ENCODE results near the gene PHIP. TPM values are rescaled to one million over a fixed set of nuclear protein-coding genes. Genes with fewer than 3 reads are reported as not detected.
A peak's percentile ranks its signal among the peaks of the same experiment; 100 is the strongest.

PHIP gene
- polyA plus RNA-seq, 10 donors: 20.2 to 34.3 (median 28.0) TPM

DNA sequence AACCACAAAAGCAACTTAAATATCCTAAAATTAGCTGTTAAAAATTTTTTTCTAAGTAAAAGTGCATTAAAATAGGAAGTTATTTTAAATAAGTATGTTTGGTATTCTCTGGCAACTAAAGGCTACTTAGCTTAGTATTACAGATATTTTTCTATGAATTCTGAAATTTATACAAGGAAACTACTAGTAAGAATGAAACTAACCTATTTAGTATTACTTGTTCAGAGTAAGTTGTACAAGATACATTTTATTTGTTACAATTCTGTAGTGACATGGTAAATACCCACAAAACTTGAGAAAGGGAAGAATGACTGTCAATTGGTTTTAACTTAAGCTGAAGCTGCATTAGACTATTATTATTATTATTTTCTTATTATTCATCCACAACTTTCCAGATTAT is 6.5 kb downstream of the PHIP start:
- no peak for DNase-seq

DNA sequence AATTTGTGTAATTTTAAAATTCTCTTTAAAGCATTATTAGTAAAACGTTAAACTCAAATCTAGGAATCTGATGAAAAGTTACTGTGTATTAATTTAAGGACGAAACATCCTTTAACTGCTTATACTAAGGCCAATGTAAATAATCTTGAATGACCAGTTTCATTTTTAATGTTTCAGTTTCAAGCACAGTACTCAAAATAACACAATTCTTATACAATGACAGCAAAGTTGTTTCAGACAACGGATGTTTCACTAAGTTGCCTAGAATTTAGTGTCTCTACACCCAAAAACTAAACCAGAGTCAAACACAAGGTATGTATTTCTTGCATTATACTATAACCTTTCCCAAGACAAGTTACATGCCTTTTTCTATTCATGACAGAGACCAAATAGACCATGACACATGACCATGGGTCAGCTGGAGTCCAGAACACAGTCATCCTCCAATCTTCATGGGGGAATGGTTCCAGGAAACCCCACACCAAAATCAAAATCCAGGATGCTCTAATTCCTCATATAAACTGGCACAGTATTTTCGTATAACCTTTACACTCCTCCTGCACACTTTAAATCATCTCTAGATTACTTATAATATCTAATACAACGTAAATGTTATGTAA is 7.7 kb downstream of the PHIP start:
- DNase-seq: peak in 1 of 3 donors; percentile 7

DNA sequence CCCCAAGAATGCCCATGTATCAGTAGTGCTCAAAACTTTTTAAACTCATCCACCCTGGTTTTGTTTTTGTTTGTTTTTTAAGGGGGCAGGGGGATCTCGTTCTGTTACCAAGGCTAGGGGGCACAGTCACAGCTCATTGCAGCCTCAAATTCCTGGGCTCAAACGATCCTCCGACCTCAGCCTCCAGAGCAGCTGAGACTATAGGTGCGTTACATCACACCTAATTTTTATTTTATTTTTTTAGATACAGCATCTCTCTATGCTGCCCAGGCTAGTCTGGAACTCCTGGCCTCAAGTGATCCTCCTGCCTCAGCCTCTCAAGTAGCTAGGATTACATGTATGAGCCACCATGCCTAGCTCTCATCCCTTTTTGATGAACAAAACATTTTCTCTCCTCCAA is 11.2 kb downstream of the PHIP start:
- DNase-seq: no peak

DNA sequence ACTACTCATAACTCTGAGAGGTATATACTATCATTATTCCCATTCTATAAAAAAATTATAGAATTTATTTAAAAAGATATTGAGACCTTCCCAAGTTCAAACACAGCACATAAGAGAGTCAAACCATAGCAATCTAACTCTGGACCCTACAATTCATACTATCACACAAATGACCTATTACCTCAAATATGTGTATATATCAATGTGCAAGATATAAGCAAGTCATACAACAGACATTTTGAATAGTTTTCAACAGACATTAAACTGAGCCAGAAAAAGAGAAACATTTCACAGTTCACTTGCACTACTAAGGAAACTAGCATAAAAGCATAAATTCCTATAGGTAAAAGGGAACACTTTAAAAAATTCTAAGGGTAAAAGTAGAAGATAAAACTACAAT is 11.7 kb downstream of the PHIP start:
- no peak for DNase-seq

DNA sequence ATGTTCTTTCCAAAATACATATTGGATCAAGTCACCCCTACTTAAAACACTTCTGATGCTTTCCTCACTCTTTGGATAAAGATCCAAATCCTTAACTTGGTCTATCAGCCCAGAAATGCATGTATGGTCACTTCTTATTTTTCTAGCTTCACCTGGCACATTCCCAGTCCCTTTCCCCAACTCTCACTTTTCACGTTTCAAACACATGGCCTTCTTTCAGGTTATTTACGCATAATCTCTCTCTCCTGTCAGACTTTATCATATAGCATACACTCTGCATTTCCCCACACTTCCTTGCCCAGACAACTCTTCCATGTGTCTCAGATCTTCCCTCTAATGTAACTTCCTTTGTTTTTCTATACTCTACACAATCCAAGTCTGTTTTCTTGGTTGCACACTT is 12.8 kb downstream of the PHIP start:
- peak in 1 of 3 donors; percentile 6 for DNase-seq

DNA sequence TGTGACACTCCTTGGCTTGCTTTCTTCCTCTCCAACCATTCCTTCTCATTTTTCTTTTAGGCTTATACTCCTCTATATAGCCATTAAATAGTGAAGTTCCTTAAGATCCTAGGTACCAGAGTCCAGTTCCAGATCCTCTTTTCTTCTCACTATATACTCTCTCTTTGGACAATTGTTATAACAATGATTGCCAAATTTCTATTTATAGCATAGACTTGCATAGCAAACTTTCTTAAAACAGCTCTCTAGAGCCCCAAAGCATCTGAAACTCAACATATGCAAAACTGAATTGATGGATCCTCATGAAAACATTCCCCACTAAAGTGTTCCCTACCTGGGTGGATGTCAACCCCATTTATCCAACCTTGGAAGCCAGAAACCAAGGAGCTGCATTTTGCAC is 13.4 kb downstream of the PHIP start:
- DNase-seq: peak in 1 of 3 donors; percentile 35

DNA sequence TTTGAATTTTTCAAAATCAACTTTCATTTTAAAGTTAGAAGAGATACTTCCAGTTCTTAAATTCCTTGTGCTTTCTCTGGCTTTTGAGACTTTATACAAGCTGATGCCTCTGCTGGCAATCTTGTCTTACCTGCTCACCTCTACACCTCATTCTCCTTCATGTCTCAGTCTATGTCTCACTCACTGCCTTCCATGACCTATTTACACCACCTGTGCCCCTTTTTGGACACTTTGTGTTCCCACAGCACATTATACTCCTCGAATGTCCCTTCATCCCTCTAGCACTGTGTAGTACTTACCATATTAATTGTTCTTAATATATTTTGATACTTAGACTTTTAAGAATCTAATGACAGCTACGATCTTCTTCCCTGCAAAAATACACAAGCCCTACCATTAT is 15.3 kb downstream of the PHIP start:
- DNase-seq: no peak

DNA sequence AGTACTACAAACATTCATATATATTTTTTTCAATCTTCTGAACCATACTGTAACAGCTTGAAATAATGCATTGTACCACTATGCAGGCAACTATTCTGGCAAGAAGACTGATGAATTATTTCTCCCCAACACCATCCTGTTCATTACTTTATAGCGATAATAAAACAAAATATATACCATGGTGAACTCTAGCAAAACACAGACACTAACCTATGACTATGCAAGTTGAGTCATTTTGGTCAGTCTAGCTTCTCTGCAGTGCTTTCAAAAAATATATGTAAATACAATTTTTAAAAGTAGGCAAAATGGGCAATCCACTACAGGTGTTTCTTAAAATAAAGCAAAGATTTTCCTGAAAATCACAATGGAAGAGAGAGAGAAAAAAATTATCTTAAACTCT is 20.3 kb downstream of the PHIP start:
- no peak for DNase-seq

DNA sequence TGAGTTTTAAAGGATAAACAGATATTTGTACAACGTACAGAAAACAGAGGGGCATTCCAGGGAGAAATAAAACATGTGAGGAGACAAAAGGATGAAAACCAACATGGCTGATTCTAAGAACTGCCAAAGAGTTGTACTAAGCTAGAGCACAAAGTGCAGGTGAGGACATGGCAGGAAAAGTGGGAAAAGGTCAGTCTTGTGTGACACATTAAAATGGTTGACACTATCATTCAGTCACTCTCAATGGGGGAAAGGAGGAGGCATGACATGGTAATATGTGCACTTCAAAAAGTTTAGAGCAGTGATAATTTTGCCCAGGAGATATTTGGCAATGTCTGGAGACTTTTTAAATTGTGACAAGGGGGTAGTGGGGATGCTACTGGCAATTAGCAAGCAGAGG is 21.8 kb downstream of the PHIP start:
- no peak for DNase-seq

DNA sequence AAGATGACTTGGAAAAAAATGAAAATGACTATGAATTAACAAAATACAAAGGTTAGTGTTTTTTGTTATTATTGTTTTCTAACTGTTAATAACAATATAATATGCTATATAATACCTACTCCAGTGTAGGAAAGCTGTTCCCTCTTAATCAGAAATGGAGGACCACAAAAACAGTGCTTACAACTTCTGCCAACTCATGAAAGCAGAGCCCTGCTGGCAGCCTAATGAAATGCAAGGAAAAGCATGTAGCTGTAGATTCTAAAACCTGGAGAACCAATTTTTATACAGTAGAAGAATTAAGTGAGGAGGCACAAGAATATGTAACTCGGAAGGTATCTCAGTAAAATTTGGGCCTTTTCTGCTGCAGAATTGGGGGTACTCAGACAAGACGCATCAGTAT is 29.4 kb downstream of the PHIP start:
- DNase-seq: no peak

DNA sequence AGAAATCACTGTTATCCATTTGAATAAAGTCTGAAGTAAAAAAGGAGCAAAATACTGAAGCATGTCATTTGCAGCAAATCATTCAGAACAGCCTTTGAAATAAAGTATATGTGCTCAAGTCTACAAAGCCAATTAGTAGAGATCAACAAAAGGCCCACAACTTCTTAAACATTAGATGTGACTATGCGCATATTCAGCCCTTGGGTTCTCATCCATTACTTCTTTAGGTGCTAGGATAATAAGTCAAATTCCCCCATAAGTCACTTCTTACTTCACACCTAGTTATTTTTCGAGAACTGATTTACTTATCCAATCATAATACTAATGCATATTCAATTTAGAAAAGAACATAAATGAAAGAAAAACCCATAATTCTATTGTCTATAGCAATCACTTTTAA is 31.0 kb downstream of the PHIP start:
- no peak for DNase-seq

DNA sequence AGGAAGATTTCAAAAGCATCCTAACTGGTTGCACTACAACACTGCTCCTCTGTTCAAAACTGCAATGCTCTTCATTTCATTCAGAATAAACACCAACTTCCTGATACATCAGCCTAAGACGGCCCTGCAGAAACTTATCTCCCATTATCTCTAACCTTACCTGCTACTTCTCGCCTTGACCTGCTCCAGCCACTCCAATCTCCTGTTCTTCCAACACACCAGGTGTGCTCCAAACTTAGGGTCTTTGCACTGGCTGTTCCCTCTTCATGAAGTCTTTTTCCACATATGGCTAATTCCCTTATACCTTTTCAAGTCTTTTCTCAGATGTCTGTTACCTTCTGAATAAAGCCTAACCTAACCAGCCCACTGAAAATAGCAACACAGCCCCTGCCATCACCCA is 32.1 kb downstream of the PHIP start:
- DNase-seq: no peak

DNA sequence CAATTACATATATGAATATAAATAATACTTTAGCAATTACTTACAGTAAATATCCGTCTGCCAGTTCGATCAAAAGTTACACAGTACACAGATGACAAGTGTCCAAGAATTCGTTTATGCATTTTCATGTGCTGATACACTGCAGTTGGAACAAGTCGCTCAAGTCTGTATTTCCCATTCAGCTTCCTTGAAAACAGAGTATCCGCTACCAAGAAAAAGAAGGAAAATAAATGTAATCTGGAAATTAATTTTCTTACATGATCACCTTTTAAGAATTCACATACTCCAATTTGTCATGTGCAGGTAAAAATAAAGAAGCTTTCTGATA is 35.3 kb downstream of the PHIP start:
- DNase-seq: no peak

DNA sequence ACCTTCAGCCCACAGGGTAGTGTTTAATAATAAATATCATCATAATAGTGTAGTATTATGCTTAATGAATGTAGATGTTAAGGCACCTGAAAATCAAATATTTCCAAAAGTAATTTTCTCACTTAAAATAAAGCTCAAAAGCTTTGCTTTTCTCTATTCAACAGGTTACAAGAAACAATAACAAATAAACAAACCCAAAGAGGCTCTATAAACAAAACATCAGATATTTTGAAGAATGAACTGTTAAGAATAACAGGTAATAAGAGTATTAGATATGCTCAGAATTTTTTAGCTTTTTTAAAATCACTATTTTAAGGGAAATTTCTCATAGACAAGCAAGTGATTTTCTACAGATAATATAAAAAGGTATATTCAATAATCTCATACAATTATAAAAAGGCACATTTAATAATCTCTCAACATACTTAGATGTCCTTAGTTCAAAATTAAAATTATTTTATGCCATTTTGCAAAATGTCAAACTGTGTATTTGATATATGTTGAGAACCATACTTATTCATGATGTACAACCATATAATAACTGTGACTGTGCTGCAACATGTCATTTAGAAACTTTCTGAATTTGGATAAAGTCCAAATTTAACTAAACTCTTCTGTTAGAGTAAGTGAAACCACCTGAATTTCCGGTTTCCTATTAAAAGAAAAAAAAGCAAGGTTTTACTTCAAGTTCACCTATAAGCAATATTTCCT is 35.8 kb downstream of the PHIP start:
- DNase-seq: no peak

DNA sequence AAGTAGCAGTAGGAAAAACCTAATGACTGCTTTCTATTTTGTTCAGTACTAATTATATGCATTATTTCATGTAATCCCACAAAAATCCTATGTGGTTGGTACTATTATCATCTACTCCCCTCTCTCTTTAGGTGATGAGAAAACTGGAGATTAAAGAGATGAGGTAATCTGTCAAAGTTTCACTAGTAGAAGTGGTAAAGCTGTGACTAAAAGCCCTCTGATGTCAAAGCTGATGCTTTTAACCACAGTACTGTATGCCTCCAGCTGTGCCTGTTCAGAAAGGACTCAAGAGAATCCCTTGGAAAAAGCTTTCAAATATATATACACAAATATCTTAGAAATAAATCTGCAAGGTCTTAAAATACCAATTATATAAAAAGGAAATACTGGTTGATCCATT is 38.0 kb downstream of the PHIP start:
- no peak for DNase-seq

DNA sequence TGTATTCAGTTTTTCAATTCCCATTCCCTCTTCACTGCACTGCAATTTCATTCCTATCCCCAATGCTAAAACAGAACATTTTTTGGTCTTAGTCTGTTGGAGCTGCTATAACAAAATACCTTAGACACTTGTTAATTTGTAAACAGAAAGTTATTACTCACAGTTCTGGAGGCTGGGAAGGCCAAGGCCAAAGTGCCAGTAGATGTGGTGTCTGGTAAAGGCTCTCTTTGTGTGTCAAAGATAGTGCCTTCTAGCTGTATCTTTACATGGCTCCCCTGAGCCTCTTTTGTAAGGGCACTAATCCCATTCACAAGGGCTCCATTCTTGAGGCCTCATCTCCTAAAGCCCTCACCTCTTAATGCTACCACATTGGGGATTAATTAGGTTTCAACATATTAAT is 40.0 kb downstream of the PHIP start:
- no peak for DNase-seq

DNA sequence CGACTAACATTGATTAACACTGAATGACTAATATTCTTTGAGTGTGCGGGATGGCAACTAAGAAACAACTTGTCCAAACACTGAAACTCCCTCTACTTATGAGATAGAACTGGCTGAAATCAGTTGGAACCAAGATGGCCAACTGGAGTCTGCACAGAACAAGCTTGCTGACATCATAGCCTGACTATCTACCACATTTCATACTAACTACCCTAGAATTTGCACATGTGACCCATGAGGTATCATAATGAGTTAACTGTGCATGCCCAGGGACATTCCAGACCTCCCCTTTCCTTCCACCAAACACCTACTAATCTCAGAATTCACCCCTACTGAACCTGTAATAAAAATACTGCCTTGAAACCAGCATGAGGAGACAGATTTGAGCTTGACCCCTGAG is 43.2 kb downstream of the PHIP start:
- no peak for DNase-seq

DNA sequence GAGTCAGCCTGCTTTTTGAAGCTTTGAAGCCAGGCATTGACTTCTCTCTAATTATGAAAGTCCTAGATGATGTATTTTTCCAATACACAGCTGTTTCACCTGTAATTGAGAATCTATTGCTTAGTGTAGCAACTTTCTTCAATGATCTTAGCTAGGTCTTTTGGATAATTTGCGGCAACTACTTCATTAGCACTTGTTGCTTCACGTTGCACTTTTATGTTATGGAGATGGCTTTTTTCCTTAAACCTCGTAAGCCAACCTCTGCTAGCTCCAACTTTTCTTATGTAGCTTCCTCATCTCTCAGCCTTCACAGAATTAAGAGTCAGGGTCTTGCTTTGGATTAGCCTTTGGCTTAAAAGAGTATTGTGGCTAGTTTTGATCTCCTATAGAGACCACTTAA is 44.8 kb downstream of the PHIP start:
- DNase-seq: no peak

DNA sequence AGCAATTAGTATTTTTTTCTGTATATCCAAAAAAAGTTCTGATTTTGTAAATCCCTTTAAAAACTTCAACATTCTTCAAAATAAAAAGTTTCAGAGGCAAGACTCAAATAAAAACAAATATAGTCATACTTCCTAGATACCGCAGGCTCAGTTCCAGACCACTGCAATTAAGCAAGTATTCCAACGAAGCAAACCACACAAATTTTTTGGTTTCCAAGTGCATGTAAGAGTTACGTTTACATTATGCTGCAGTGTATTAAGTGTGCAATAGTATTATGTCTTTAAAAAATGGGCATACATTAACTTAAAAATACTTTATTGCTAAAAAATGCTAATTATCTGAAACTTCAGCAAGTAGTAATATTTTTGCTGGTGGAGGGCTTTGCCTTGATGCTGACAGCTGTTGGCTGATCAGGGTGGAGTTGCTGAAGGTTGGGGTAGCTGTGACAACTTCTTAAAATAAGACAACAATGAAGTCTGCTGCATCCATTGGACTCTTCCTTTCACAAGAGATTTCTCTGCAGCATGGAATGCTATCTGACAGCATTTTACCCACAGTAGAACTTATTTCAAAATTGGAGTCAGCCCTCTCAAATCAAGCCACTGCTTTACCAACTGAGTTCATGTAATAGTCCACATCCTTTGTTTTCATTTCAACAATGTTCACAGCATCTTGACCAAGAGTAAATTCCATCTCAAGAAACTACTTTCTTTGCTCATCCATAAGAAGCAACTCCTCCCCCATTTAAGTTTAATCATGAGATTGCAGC is 46.0 kb downstream of the PHIP start:
- peak in 1 of 3 donors; percentile 54 for DNase-seq

DNA sequence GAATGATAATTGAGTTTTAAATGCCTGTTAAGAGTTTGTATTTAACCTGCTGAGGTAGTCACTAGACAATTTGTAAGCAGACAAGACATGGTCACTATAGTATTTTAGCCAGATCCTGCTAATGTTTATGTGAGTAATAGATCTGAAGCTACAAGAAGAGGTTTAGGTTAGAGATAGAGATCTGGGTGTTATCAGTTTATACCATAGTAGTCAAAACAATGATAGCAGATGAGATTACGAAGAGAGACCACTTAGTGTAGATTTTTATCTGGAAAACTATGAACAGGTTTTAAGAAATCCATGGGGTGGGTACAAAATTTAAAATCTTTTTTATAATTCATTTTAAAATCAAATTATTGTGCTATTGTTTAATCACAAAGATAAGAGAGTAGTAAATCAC is 47.5 kb downstream of the PHIP start:
- DNase-seq: no peak

DNA sequence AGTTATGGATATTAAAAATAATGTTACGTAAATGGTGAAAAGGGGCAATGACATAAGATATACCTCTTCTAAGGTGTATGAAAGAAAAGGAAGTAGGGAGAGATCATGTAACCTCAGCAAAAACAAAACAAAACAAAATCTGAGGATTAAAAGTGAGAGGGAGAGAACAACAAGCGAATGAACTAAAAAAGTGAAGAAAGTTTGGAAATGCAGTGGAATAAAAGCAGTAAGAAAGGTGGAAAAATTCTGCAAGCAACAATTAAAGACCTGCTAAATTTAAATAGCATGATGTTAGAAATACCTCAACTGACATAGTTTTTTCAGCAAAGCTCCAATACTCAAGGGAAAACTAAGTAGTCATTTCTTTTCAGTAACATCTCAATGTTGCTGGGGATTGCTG is 48.0 kb downstream of the PHIP start:
- no peak for DNase-seq

DNA sequence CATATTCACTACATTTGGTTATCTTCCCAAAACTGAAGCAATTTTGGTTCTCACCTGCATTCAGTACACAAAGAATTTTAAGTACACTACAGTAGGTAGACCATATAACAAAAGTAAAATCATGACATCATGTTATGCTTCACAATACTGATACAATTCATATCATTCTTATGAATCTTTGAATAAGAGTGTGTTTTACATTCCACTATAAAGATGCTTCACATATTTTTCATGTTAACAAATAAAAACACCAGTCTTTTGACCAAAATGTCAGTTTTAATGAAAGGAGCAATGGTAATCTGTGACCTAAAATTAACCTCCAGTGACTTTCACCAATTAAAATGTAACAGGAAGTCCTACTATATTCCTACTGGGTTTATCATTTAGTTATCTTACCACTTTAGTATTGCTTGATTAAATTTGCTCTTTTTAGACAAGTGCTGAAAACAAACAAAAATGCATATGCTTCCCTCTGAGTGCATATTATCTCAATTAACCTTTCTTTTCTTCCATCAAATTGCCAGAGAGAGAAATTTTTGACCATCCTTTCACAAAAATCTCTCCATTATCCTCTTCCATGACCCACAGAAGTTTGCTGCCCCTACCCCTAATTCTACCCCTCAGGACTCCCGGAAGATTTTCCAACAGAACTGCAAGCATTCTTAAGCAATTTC is 49.3 kb downstream of the PHIP start:
- DNase-seq: no peak

DNA sequence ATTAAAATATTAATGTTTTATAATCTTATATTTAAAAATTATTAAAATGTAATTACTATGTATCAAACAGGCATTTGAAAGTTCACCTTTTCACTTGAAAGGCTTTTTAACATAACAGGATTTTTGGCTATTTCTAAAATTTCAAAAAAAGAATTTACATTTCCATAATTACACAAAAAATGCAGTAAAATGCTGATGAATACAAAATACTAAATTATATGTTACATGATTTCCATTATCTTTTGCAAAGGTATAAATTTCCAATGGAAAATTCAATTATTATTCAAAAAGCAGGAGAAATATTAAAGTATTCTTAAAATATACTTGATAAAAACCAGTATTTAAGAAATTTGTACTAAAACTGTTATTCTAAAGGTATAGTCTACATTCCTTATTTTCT is 66.1 kb downstream of the PHIP start:
- DNase-seq: no peak
